ENCODE results near the gene LCE2A. TPM values are rescaled to one million over a fixed set of nuclear protein-coding genes. Genes with fewer than 3 reads are reported as not detected.

The LCE2A gene, protein sequence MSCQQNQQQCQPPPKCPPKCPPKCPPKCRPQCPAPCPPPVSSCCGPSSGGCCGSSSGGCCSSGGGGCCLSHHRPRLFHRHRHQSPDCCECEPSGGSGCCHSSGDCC
- not detected in 2 replicates for total RNA-seq (2021)
- long read RNA-seq: 0 reads

DNA sequence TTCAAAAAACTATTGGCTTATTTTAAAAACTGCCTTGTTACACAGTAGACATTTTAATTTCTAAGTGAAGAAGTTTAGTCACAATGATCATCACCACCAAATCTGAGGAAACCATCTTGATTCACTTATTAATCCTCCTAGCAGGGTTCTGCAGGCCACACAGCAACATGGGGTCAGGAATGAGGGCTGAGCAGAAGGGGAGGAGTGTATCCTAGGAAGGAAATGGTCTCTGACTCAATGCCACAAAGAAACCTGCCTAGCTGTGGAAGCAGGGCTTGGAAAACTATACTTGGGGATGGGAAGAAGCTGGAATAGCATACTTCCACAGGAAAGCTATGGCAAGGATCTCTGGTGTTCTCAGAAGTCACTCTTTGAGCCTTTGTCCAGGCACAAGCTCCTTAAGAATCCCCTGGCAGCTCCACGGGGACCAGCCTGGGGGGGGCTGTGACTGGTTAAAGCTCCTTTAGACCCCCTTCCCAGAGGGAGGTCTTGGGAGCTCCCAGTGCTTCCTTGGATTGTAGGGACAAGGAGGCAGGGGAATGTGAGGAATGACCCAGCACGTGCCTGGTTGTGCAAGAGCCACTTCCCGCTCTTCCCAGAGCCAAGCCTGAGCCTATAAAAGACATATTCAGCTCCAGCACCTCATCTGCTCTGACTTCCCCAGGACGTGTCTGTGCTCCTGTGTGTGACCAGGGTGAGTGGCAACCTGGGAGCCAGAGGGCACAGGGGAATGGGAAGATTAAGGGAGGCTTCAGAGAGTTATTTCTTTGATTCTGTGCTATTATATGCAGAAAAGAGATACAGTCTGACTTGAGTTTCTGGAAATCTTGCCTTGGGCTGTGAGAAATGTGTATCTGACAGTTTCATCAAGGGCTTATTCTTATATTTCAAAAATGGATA lies at the start of gene LCE2A:
TSS of gene LCE2A (plus strand) at position 645 of the 900 bp plus-strand sequence. CDS start 557 bp downstream, outside the sequence.
- Histone ChIP-seq H3K9me3 (ENCODE audit: control insufficient read depth, low read depth, low read length) (peaks cover 53% of the 10 kb centered on the region), H3K9ac (ENCODE audit: extremely low read depth, insufficient read length, low read length) (no peak within 1 kb of the TSS), H2BK120ac (ENCODE audit: low read depth, low read length, poor library complexity, severe bottlenecking) (no peak within 1 kb of the TSS), H3K27me3 (ENCODE audit: insufficient read depth, low read length) (no peaks in the 10 kb centered on the region), H3K4ac (ENCODE audit: low read depth, low read length) (no peak within 1 kb of the TSS), H4K8ac (replicated peaks; ENCODE audit: insufficient read length, low read depth, low read length) (no peak within 1 kb of the TSS), H2BK5ac (ENCODE audit: insufficient read length, low read length) (no peak within 1 kb of the TSS), H3K79me1 (ENCODE audit: insufficient read depth, low read depth, low read length, poor library complexity, severe bottlenecking) (no peaks in the 10 kb centered on the region), H2AK5ac (ENCODE audit: insufficient read length, low read length) (no peak within 1 kb of the TSS), H4K5ac (ENCODE audit: insufficient read length, low read depth, low read length) (no peak within 1 kb of the TSS), H3K23ac (ENCODE audit: insufficient read length, low read depth, low read length) (no peak within 1 kb of the TSS), H3K14ac (ENCODE audit: insufficient read depth, low read length) (no peak within 1 kb of the TSS), H3K23me2 (ENCODE audit: insufficient read length, low read depth, low read length, poor library complexity, severe bottlenecking) (no peaks in the 10 kb centered on the region), H3K4me2 (ENCODE audit: insufficient read depth, insufficient read length, low read length) (no peak within 1 kb of the TSS), H3K4me1 (ENCODE audit: insufficient read depth, low read length) (no peaks in the 10 kb centered on the region), H4K20me1 (ENCODE audit: control insufficient read depth, insufficient read depth, insufficient read length) (no peaks in the 10 kb centered on the region), H2BK20ac (ENCODE audit: low read depth, low read length, poor library complexity, severe bottlenecking) (no peak within 1 kb of the TSS), H3K18ac (ENCODE audit: insufficient read length, low read depth, low read length) (no peak within 1 kb of the TSS), H3K27ac (ENCODE audit: insufficient read length, low read depth, low read length) (no peak within 1 kb of the TSS), H3K56ac (ENCODE audit: insufficient read length, low read depth, low read length) (no peak within 1 kb of the TSS), H2BK15ac (ENCODE audit: low read depth, low read length) (no peak within 1 kb of the TSS), H3K79me2 (ENCODE audit: insufficient read depth, low read length) (no peaks in the 10 kb centered on the region), H2AFZ (ENCODE audit: low read length) (no peak within 1 kb of the TSS), H4K91ac (ENCODE audit: insufficient read length, low read depth, low read length) (no peak within 1 kb of the TSS), H3T11ph (ENCODE audit: low read length) (no peak within 1 kb of the TSS), H2BK12ac (ENCODE audit: insufficient read length, low read depth, low read length) (no peak within 1 kb of the TSS)
- H3K27me3 Mint-ChIP-seq (ENCODE audit: low read depth): no peaks in the 10 kb centered on the region; the same call in 1 of the 2 replicates
- no peak within 1 kb of the TSS for H3K27ac Mint-ChIP-seq
- WGBS (ENCODE audit: extremely low coverage, insufficient read length, low lambda C conversion rate): no CpG with 5 or more reads among the region's 4 CpGs
- peaks cover 5 to 24% (median 11%) of the 10 kb centered on the region in 3 experiments; a peak in 6 of 7 replicates for H3K36me3 Mint-ChIP-seq (ENCODE audit: insufficient read depth in 1 of 3, low read depth in 3 of 3)
- H3K4me1 Mint-ChIP-seq: no peaks in the 10 kb centered on the region
- TF ChIP-seq, protein P1, sequence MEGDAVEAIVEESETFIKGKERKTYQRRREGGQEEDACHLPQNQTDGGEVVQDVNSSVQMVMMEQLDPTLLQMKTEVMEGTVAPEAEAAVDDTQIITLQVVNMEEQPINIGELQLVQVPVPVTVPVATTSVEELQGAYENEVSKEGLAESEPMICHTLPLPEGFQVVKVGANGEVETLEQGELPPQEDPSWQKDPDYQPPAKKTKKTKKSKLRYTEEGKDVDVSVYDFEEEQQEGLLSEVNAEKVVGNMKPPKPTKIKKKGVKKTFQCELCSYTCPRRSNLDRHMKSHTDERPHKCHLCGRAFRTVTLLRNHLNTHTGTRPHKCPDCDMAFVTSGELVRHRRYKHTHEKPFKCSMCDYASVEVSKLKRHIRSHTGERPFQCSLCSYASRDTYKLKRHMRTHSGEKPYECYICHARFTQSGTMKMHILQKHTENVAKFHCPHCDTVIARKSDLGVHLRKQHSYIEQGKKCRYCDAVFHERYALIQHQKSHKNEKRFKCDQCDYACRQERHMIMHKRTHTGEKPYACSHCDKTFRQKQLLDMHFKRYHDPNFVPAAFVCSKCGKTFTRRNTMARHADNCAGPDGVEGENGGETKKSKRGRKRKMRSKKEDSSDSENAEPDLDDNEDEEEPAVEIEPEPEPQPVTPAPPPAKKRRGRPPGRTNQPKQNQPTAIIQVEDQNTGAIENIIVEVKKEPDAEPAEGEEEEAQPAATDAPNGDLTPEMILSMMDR (conservative IDR thresholded peaks at IDR 0.05): no peak
- H3K4me3 Mint-ChIP-seq: no peak within 1 kb of the TSS
- DNase-seq: no peak
- H3K9me3 Mint-ChIP-seq: peaks cover 94 to 98% of the 10 kb centered on the region in 2 experiments

Data from H9 (cell line).